ENCODE measurements around the gene POLE.

Gene POLE

GRCh38 chr12:132575661-132576060 lies 111.5 kb downstream of the POLE start:
- FAIRE-seq, result no peak
- no peak for TF ChIP-seq TAF1 (IDR thresholded peaks at IDR 0.05; ENCODE audit: borderline replicate concordance, low read depth, low read length)

GRCh38 chr12:132574271-132574996 lies 112.7 kb downstream of the POLE start:
- no peak for FAIRE-seq
- no peak for TF ChIP-seq POLR2A (IDR thresholded peaks at IDR 0.05; ENCODE audit: low read depth, low read length)
- TF ChIP-seq POLR2AphosphoS5 (IDR thresholded peaks at IDR 0.05; ENCODE audit: low read depth, low read length), result no peak
- no peak for TF ChIP-seq TAF1 (IDR thresholded peaks at IDR 0.05; ENCODE audit: borderline replicate concordance, low read depth, low read length)
- no peak for DNase-seq (ENCODE audit: insufficient read length)

More at GRCh38 chr12:132575661-132576060, 111.5 kb downstream of the POLE start:
- no peak for DNase-seq (ENCODE audit: insufficient read length)
